HEK293 (cell line): ENCODE measurements around the gene CAPS.

Experiments used
- CTCF ChIA-PET: fragments of 350-600 bp; formaldehyde crosslinking; extraction: SDS; loops from one replicate; lab custom pipeline; 2021; ENCODE audit warnings: antibody characterized with exemption; lab: Yijun Ruan, JAX
- POLR2A ChIA-PET: fragments of 300-600 bp; formaldehyde crosslinking; extraction: SDS; loops from one replicate; lab custom pipeline; 2020; ENCODE audit warnings: antibody characterized with exemption, inconsistent platforms; lab: Yijun Ruan, JAX
- H3K27ac ChIP-seq: fragments of 200-500 bp; sonication (Bioruptor generic); 2 replicates; pipeline ENCODE4 v1.5.1; 2014; ENCODE audit warnings: low read depth, low read length, control low read depth, inconsistent platforms; ENCODE audit errors: extremely low read depth
- H3K36me3 ChIP-seq, 2 experiments: fragments of 200-500 bp in 1 of 2; sonication (Bioruptor generic) in 1 of 2; 1 replicate in 1 of 2; 2 replicates in 1 of 2; pipeline ENCODE4 v1.5.1; 2014 to 2017; ENCODE audit warnings: inconsistent platforms in 2 of 2, low read length in 2 of 2; ENCODE audit not compliant: control insufficient read depth in 2 of 2, insufficient read depth in 1 of 2
- H3K4me1 ChIP-seq: fragments of 200-500 bp; sonication (Bioruptor generic); 2 replicates; pipeline ENCODE4 v1.5.1; 2014; ENCODE audit warnings: mild to moderate bottlenecking, low read length, inconsistent platforms; ENCODE audit not compliant: control insufficient read depth, insufficient read depth
- H3K4me3 ChIP-seq: 2 replicates; pipeline ENCODE4 v1.5.1; 2011; ENCODE audit warnings: low read depth, mild to moderate bottlenecking, control low read depth, low read length, moderate library complexity
- H3K9me3 ChIP-seq: fragments of 200-500 bp; sonication (Bioruptor generic); 2 replicates; pipeline ENCODE4 v1.5.1; 2014; ENCODE audit warnings: low read depth, low read length, inconsistent platforms; ENCODE audit not compliant: control insufficient read depth, insufficient read depth
- EGR2 ChIP-seq: fragments of 450-650 bp; formaldehyde crosslinking; IDR thresholded peaks from 2 replicates; pipeline ENCODE4 v1.5.1; 2016; ENCODE audit warnings: low read depth, missing biosample characterization, missing genetic modification characterization
- FEZF1 ChIP-seq: fragments of 450-650 bp; formaldehyde crosslinking; IDR thresholded peaks from 2 replicates; pipeline ENCODE4 v1.5.1; 2016; ENCODE audit warnings: missing biosample characterization, missing genetic modification characterization
- IKZF3 ChIP-seq: fragments of 450-650 bp; IDR thresholded peaks from 2 replicates; pipeline ENCODE4 v1.5.0; 2018; ENCODE audit warnings: missing biosample characterization, mild to moderate bottlenecking, missing genetic modification characterization, moderate library complexity
- REPIN1 ChIP-seq: fragments of 450-650 bp; formaldehyde crosslinking; IDR thresholded peaks from 2 replicates; pipeline ENCODE4 v1.5.1; 2017; ENCODE audit warnings: missing biosample characterization, missing genetic modification characterization, low read depth
- SCRT1 ChIP-seq: fragments of 450-650 bp; formaldehyde crosslinking; IDR thresholded peaks from 2 replicates; pipeline ENCODE4 v1.5.1; 2016; ENCODE audit warnings: missing biosample characterization, missing genetic modification characterization, borderline replicate concordance
- ZFP69B ChIP-seq: fragments of 450-650 bp; formaldehyde crosslinking; IDR thresholded peaks from 2 replicates; pipeline ENCODE4 v1.5.1; 2016; ENCODE audit warnings: missing biosample characterization, missing genetic modification characterization
- ZIC2 ChIP-seq: fragments of 450-650 bp; formaldehyde crosslinking; IDR thresholded peaks from 2 replicates; pipeline ENCODE4 v1.5.1; 2016; ENCODE audit warnings: missing biosample characterization, missing genetic modification characterization
- ZNF169 ChIP-seq: fragments of 450-650 bp; formaldehyde crosslinking; IDR thresholded peaks from 2 replicates; pipeline ENCODE4 v1.5.1; 2016; ENCODE audit warnings: missing biosample characterization, missing genetic modification characterization
- ZNF19 ChIP-seq: fragments of 450-650 bp; formaldehyde crosslinking; IDR thresholded peaks from 2 replicates; pipeline ENCODE4; 2016; ENCODE audit warnings: missing biosample characterization, missing genetic modification characterization, low read depth
- ZNF311 ChIP-seq: fragments of 450-650 bp; formaldehyde crosslinking; IDR thresholded peaks from 2 replicates; pipeline ENCODE4 v1.5.1; 2017; ENCODE audit warnings: missing biosample characterization, missing genetic modification characterization, borderline replicate concordance
- ZNF394 ChIP-seq: fragments of 450-650 bp; formaldehyde crosslinking; IDR thresholded peaks from 2 replicates; pipeline ENCODE4 v1.5.1; 2016; ENCODE audit warnings: missing biosample characterization, missing genetic modification characterization, mild to moderate bottlenecking, moderate library complexity, borderline replicate concordance
- ZNF426 ChIP-seq: fragments of 450-650 bp; formaldehyde crosslinking; IDR thresholded peaks from 2 replicates; pipeline ENCODE4 v1.5.1; 2017; ENCODE audit warnings: missing biosample characterization, missing genetic modification characterization, mild to moderate bottlenecking, inconsistent platforms, moderate library complexity
- ZNF561 ChIP-seq: fragments of 450-650 bp; IDR thresholded peaks from 2 replicates; pipeline ENCODE4 v1.5.1; 2018; ENCODE audit warnings: missing biosample characterization, missing genetic modification characterization, borderline replicate concordance
- ZNF571 ChIP-seq: fragments of 450-650 bp; formaldehyde crosslinking; IDR thresholded peaks from 2 replicates; pipeline ENCODE4 v1.5.0; 2017; ENCODE audit warnings: missing biosample characterization, missing genetic modification characterization
- ZNF626 ChIP-seq: fragments of 450-650 bp; sonication (Bioruptor Pico); formaldehyde crosslinking; IDR thresholded peaks from 2 replicates; pipeline ENCODE4 v1.5.1; 2018; ENCODE audit warnings: missing biosample characterization, missing genetic modification characterization, inconsistent platforms
- ZNF629 ChIP-seq: fragments of 450-650 bp; formaldehyde crosslinking; IDR thresholded peaks from 2 replicates; pipeline ENCODE4 v1.5.1; 2017; ENCODE audit warnings: missing biosample characterization, missing genetic modification characterization
- ZNF768 ChIP-seq: fragments of 450-650 bp; formaldehyde crosslinking; IDR thresholded peaks from 2 replicates; pipeline ENCODE4 v1.5.1; 2018; ENCODE audit warnings: missing biosample characterization, mild to moderate bottlenecking, missing genetic modification characterization
- TF ChIP-seq, protein P1 (sequence below): fragments of 450-650 bp; formaldehyde crosslinking; IDR thresholded peaks from 2 replicates; pipeline ENCODE4 v1.5.1; 2016; ENCODE audit warnings: missing biosample characterization, missing genetic modification characterization, borderline replicate concordance
- TF ChIP-seq, protein P2 (sequence below): fragments of 450-650 bp; formaldehyde crosslinking; IDR thresholded peaks from 2 replicates; pipeline ENCODE4 v1.5.1; 2017; ENCODE audit warnings: missing biosample characterization, missing genetic modification characterization
- TF ChIP-seq, protein P3 (sequence below): fragments of 450-650 bp; formaldehyde crosslinking; IDR thresholded peaks from 2 replicates; pipeline ENCODE4 v1.5.1; 2016; ENCODE audit warnings: missing biosample characterization, missing genetic modification characterization
- TF ChIP-seq, protein P4 (sequence below): fragments of 450-650 bp; formaldehyde crosslinking; IDR thresholded peaks from 2 replicates; pipeline ENCODE4 v1.5.1; 2016; ENCODE audit warnings: missing biosample characterization, missing genetic modification characterization
- TF ChIP-seq, protein P5 (sequence below): fragments of 450-650 bp; formaldehyde crosslinking; IDR thresholded peaks from 2 replicates; pipeline ENCODE4; 2016; ENCODE audit warnings: missing biosample characterization, missing genetic modification characterization

Gene CAPS

DNA sequence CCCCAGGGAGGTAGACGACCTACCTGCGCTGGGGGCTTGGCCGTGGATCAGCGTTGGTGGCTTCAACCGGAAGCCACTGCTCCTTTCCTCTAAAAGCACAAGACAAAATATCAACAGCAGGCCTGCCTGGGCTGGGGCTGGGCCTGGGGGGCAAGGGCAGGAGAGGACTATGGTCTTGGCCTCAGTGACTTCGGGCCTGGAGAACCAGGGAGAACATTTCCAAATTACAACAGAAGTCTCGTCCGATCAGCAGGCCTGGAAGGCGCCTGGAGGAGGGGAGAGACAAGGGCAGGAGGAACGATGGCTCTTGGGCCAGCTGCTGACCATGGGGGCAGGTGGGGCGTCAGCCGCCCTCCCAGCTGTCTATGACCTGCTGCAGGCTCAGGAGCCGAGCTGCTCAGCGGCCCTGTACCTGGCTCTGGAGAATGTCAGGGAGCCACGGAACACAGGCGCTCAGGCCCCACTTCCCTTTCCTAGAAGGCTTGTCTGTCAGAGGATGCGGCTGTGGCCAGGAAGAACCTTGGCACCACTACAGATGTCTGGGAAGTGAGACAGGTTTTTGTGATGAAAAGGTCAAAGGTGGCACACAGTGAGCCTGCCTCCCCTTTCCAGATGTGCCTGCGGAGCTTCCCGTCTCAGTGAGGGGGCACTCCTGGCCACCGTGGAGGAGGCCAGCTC is 19.5 kb downstream of the CAPS start (continued):
- TF ChIP-seq, protein P1, sequence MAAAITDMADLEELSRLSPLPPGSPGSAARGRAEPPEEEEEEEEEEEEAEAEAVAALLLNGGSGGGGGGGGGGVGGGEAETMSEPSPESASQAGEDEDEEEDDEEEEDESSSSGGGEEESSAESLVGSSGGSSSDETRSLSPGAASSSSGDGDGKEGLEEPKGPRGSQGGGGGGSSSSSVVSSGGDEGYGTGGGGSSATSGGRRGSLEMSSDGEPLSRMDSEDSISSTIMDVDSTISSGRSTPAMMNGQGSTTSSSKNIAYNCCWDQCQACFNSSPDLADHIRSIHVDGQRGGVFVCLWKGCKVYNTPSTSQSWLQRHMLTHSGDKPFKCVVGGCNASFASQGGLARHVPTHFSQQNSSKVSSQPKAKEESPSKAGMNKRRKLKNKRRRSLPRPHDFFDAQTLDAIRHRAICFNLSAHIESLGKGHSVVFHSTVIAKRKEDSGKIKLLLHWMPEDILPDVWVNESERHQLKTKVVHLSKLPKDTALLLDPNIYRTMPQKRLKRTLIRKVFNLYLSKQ (tag by site-specific recombination) = no peak
- no peak for TF ChIP-seq ZNF571 (tag by site-specific recombination)
- TF ChIP-seq EGR2 (tag by site-specific recombination) = no peak
- TF ChIP-seq, protein P2, sequence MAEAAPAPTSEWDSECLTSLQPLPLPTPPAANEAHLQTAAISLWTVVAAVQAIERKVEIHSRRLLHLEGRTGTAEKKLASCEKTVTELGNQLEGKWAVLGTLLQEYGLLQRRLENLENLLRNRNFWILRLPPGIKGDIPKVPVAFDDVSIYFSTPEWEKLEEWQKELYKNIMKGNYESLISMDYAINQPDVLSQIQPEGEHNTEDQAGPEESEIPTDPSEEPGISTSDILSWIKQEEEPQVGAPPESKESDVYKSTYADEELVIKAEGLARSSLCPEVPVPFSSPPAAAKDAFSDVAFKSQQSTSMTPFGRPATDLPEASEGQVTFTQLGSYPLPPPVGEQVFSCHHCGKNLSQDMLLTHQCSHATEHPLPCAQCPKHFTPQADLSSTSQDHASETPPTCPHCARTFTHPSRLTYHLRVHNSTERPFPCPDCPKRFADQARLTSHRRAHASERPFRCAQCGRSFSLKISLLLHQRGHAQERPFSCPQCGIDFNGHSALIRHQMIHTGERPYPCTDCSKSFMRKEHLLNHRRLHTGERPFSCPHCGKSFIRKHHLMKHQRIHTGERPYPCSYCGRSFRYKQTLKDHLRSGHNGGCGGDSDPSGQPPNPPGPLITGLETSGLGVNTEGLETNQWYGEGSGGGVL = no peak
- no peak for TF ChIP-seq SCRT1 (tag by site-specific recombination)
- no peak for TF ChIP-seq ZIC2 (tag by site-specific recombination)
- TF ChIP-seq ZNF426 (tag by site-specific recombination) = no peak
- TF ChIP-seq FEZF1 (tag by site-specific recombination) = no peak
- no peak for TF ChIP-seq ZNF19 (tag by site-specific recombination)
- no peak for TF ChIP-seq REPIN1 (tag by site-specific recombination)
- TF ChIP-seq, protein P3, sequence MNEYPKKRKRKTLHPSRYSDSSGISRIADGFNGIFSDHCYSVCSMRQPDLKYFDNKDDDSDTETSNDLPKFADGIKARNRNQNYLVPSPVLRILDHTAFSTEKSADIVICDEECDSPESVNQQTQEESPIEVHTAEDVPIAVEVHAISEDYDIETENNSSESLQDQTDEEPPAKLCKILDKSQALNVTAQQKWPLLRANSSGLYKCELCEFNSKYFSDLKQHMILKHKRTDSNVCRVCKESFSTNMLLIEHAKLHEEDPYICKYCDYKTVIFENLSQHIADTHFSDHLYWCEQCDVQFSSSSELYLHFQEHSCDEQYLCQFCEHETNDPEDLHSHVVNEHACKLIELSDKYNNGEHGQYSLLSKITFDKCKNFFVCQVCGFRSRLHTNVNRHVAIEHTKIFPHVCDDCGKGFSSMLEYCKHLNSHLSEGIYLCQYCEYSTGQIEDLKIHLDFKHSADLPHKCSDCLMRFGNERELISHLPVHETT (tag by site-specific recombination) = no peak
- TF ChIP-seq ZNF629 (tag by site-specific recombination) = no peak
- TF ChIP-seq, protein P4, sequence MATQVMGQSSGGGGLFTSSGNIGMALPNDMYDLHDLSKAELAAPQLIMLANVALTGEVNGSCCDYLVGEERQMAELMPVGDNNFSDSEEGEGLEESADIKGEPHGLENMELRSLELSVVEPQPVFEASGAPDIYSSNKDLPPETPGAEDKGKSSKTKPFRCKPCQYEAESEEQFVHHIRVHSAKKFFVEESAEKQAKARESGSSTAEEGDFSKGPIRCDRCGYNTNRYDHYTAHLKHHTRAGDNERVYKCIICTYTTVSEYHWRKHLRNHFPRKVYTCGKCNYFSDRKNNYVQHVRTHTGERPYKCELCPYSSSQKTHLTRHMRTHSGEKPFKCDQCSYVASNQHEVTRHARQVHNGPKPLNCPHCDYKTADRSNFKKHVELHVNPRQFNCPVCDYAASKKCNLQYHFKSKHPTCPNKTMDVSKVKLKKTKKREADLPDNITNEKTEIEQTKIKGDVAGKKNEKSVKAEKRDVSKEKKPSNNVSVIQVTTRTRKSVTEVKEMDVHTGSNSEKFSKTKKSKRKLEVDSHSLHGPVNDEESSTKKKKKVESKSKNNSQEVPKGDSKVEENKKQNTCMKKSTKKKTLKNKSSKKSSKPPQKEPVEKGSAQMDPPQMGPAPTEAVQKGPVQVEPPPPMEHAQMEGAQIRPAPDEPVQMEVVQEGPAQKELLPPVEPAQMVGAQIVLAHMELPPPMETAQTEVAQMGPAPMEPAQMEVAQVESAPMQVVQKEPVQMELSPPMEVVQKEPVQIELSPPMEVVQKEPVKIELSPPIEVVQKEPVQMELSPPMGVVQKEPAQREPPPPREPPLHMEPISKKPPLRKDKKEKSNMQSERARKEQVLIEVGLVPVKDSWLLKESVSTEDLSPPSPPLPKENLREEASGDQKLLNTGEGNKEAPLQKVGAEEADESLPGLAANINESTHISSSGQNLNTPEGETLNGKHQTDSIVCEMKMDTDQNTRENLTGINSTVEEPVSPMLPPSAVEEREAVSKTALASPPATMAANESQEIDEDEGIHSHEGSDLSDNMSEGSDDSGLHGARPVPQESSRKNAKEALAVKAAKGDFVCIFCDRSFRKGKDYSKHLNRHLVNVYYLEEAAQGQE = no peak

DNA sequence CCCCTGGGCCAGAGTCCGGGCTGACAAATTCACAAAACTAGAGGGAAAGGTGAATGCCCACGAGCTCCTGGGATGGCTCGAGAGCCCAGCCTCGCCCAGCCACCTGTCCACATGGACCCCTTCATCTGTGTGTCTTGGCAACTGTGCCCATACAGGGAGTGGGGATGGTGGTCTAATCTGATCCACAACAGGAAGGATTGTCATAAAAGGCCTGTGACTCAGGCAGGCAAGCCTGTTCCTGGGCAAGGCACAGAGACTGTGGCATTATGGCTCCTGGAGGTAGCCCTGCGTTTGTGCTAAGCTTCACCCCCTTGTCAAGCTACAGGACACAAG is 20.0 kb downstream of the CAPS start:
- ChIA-PET POLR2A (no interaction called here), CTCF (interaction anchor here (0.5 to 1.7 kb wide), 4 partner anchors 15 to 582 kb away, joined by 3 to 7 read pairs (median 4); partner anchors contain the start of gene NRTN)
- Histone ChIP-seq H3K4me1 (peaks cover 4% of the 10 kb centered on the region; the same call in 1 of the 2 replicates), H3K9me3 (no peaks in the 10 kb centered on the region), H3K4me3 (no peak overlapping the region), H3K36me3 (peaks cover 14 to 73% of the 10 kb centered on the region in 2 experiments), H3K27ac (no peak overlapping the region)
- TF ChIP-seq ZNF311 (tag by site-specific recombination) (no peak), ZNF626 (tag by site-specific recombination) (no peak), IKZF3 (tag by site-specific recombination) (no peak), ZNF561 (tag by site-specific recombination) (no peak), ZNF394 (tag by site-specific recombination) (no peak), ZNF169 (tag by site-specific recombination) (no peak), ZNF768 (no peak), ZNF571 (tag by site-specific recombination) (no peak), ZFP69B (tag by site-specific recombination) (no peak)
- TF ChIP-seq, protein P5, sequence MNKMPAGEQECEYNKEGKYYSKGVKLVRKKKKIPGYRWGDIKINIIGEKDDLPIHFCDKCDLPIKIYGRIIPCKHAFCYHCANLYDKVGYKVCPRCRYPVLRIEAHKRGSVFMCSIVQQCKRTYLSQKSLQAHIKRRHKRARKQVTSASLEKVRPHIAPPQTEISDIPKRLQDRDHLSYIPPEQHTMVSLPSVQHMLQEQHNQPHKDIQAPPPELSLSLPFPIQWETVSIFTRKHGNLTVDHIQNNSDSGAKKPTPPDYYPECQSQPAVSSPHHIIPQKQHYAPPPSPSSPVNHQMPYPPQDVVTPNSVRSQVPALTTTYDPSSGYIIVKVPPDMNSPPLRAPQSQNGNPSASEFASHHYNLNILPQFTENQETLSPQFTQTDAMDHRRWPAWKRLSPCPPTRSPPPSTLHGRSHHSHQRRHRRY = no peak
